SW480 (cell line): ENCODE measurements around the gene TMEM266.

Experiments
- DNase-seq: peaks from one replicate; pipeline ENCODE4 v3.0.0-alpha.2; 2016; ENCODE audit warnings: low spot score

The TMEM266 gene

GRCh38 chr15:76251717-76252116 lies 191.9 kb downstream of the TMEM266 start:
- no peak for DNase-seq

- no peak for DNase-seq
These were observed 192.5 kb downstream of the TMEM266 start for GRCh38 chr15:76252249-76252648.

- no peak for DNase-seq
These were observed 194.1 kb downstream of the TMEM266 start for GRCh38 chr15:76253691-76254473.
